Endothelial cell (in vitro differentiated cells): Measurements from ENCODE around the gene RPS6KA2. TPM values are rescaled to one million over a fixed set of nuclear protein-coding genes. Genes with fewer than 3 reads are reported as not detected.

Source experiments
- DNase-seq: peaks from one replicate; pipeline ENCODE4 v3.0.0; 2021; ENCODE audit warnings: low spot score
- H3K27ac Mint-ChIP-seq: one replicate; pipeline ENCODE4 v1.8.0; 2021; ENCODE audit warnings: mixed read lengths, inconsistent platforms; ENCODE audit not compliant: unreplicated experiment
- H3K27me3 Mint-ChIP-seq: one replicate; pipeline ENCODE4 v1.8.0; 2021; ENCODE audit warnings: mild to moderate bottlenecking, moderate library complexity, mixed read lengths, inconsistent platforms; ENCODE audit not compliant: unreplicated experiment
- H3K36me3 Mint-ChIP-seq: one replicate; pipeline ENCODE4 v1.8.0; 2021; ENCODE audit warnings: mild to moderate bottlenecking, low read depth, mixed read lengths, inconsistent platforms; ENCODE audit not compliant: unreplicated experiment
- H3K4me1 Mint-ChIP-seq: one replicate; pipeline ENCODE4 v1.8.0; 2021; ENCODE audit warnings: mild to moderate bottlenecking, mixed read lengths, inconsistent platforms; ENCODE audit not compliant: unreplicated experiment
- H3K4me3 Mint-ChIP-seq: one replicate; pipeline ENCODE4 v1.8.0; 2021; ENCODE audit warnings: mild to moderate bottlenecking, mixed read lengths, inconsistent platforms; ENCODE audit not compliant: unreplicated experiment
- H3K9me3 Mint-ChIP-seq: one replicate; pipeline ENCODE4 v1.8.0; 2021; ENCODE audit warnings: mixed read lengths, inconsistent platforms; ENCODE audit not compliant: unreplicated experiment
- CTCF ChIP-seq: fragments of 200-600 bp; sonication (generic); IDR thresholded peaks from one replicate; pipeline ENCODE4 v1.5.0; 2021; ENCODE audit warnings: antibody characterized with exemption; ENCODE audit not compliant: unreplicated experiment
- total RNA-seq: library from RNA; stranded (reverse); fragmentation: NEBNext Ultra II Directional; extraction: Animal tissue kit (Norgen Biotek cat#: 25700); gene quantifications from one replicate; pipeline ENCODE4 v1.2.1, GENCODE V29; 2021; ENCODE audit not compliant: unreplicated experiment

Gene RPS6KA2
- total RNA-seq, 1 donor from 2014 or later, result 105 TPM

DNA sequence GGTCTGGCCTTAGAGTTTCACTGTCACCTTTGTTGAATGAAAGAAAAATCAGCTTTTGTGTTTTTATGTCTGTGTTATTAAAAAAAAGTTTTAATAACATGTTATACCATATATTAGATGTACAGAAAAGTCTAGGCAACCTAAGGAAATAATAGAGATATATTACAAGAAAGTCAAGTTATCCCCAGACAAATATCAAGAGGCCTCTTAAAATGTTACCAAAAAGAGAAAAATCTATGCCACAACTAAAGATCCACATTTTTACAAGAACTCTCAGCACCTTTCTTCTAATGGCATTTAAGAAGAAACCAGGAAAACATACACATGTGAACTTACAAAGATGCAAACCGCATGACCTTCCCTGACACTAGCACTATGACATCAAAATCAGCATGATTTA lies 67.4 kb downstream of the RPS6KA2 start:
- H3K36me3 Mint-ChIP-seq, result peaks cover 39% of the 10 kb centered on the region
- no peak for TF ChIP-seq CTCF
- DNase-seq, result no peak
- H3K4me1 Mint-ChIP-seq, result peaks cover 56% of the 10 kb centered on the region
- H3K27ac Mint-ChIP-seq, result no peak overlapping the region
- peaks cover 2% of the 10 kb centered on the region for H3K27me3 Mint-ChIP-seq
- no peak overlapping the region for H3K4me3 Mint-ChIP-seq
- peaks cover 3% of the 10 kb centered on the region for H3K9me3 Mint-ChIP-seq

DNA sequence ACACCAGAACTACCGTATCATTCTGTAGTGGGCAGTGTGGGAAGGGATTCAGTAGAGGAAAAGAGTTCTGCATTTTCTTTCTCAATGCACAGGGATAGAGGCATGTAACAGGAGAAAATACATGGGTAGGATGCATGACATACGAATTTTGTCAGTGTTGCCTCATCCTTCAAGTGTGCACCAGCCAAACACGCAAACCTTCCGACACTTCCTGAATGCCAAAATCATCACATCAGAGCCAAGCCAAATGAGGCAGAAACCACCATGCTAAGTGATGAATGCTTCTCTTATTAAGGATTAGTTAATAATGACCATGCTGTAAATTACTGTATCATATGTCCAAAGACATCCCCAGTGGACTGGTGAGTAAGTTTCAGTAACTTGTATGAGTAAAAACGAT lies 67.8 kb downstream of the RPS6KA2 start:
- Mint-ChIP-seq H3K9me3 (peaks cover 3% of the 10 kb centered on the region), H3K27ac (no peak overlapping the region), H3K36me3 (peaks cover 34% of the 10 kb centered on the region), H3K4me3 (no peak overlapping the region), H3K27me3 (peaks cover 2% of the 10 kb centered on the region), H3K4me1 (peaks cover 56% of the 10 kb centered on the region)
- no peak for TF ChIP-seq CTCF
- DNase-seq, result no peak

DNA sequence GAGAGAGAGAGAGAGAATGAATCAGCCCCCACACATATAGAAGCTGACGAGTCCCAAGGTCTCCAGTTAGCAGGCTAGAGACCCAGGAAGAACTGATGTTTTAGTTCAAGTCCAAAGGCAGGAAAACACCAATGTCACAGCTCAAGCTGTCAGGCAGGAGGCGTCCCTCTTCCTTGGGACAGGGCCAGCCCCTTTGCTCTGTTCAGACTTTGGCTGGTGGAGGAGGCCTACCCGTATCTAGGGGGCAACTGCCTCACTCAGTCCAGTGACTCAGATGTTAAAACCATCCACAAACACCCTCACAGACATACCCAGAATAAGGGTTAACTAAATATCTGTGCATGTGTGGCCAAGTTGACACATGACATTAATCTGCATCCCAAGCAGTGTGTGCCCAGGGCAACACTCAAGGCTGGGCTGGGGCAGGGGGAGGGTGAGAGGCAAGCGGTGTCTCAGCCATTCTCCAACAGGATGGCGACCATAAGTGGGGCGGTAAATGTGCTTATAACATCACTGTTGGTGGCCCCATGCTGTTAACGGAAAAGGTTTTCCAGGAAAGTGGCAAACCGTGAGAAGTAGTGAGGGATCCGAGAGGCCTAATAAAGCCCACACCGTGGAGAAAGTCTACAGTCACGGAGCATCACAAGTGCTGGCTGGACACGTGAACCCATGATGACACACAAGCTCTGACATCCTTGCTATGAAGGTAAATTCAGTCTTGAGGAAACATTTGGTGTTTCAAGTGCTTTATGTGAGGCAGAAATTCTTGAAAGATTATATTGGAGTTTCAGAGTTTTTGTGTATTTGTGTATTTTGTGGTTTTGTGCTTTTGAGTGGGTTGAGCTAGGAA lies 68.7 kb downstream of the RPS6KA2 start:
- no peak for TF ChIP-seq CTCF
- H3K27ac Mint-ChIP-seq, result no peak overlapping the region
- H3K36me3 Mint-ChIP-seq, result peaks cover 28% of the 10 kb centered on the region
- peaks cover 3% of the 10 kb centered on the region for H3K9me3 Mint-ChIP-seq
- no peak overlapping the region for H3K4me3 Mint-ChIP-seq
- H3K4me1 Mint-ChIP-seq, result peaks cover 59% of the 10 kb centered on the region
- DNase-seq, result no peak
- H3K27me3 Mint-ChIP-seq, result peaks cover 2% of the 10 kb centered on the region

DNA sequence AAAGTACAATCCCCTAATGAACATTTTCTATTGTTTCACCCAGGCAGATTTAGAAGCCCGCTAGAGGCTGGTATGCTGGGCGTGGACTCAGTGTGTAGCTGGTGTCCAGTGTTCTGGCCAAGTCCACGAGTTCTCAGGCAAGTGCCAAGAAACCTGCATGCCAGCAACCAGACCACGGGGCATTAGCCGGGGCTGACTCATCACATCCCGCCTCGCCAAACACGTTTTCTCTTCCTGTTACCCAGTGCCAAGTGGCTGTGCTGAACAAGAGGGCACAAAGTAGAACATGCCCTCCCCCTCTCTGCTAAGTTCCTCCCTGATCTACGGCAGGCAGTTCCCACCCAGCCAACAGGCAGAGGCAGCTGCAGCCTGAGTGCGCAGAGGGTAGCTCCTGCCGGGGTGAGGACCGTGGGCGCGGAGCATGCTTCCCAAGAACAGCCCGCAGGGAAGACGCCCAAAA lies 70.2 kb downstream of the RPS6KA2 start:
- peaks cover 3% of the 10 kb centered on the region for H3K9me3 Mint-ChIP-seq
- no peak for TF ChIP-seq CTCF
- no peak overlapping the region for H3K4me3 Mint-ChIP-seq
- H3K36me3 Mint-ChIP-seq, result peaks cover 27% of the 10 kb centered on the region
- H3K4me1 Mint-ChIP-seq, result peaks cover 51% of the 10 kb centered on the region
- DNase-seq, result no peak
- H3K27ac Mint-ChIP-seq, result no peak overlapping the region
- H3K27me3 Mint-ChIP-seq, result peaks cover 4% of the 10 kb centered on the region

DNA sequence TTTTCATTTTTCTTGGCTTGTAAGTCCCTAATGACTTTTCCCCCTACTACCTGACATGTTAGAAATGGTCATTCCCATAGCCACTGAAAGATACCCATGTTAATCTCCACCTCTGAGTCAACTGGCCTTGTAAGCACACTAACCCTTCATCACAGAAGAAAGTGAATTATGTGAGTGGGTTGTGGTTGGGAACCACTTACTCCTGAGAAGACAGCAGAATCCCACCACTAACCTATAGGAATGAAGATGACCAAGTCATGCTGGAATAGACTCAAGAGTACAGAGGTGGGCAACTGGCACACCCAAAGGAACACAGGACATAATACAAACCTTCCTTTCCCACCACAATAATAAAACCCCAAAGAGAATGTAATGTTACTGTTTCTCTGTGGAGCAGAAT lies 70.7 kb downstream of the RPS6KA2 start:
- Mint-ChIP-seq H3K4me1 (peaks cover 49% of the 10 kb centered on the region), H3K4me3 (no peak overlapping the region), H3K27ac (peak overlapping the region; percentile 4), H3K9me3 (no peaks in the 10 kb centered on the region), H3K36me3 (peaks cover 22% of the 10 kb centered on the region), H3K27me3 (peaks cover 4% of the 10 kb centered on the region)
- no peak for DNase-seq
- no peak for TF ChIP-seq CTCF
